ENCODE measurements around the gene BEST1.

DNA sequence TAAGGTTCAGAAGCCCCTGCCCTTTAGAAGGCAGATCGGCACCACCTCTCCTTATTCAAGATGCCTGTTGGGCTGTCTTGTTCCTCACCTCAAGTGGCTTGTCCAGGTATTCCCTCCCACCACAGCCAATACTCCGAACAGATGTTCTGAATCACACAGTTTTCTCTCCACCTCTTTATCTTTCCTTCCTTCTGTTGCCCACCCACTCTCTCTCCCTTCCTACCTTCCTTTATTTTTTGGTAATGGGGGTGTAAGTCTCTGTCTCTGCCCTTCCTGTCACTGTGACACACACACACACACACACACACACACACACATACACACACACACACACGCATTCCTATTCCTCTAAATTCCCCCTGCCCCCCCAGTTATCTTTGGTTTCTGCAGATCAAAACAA is 8.4 kb downstream of the BEST1 start:
- TF ChIP-seq POLR2A (IDR thresholded peaks at IDR 0.05; ENCODE audit: extremely low read depth, insufficient read length), result no peak
- TF ChIP-seq, protein P1, sequence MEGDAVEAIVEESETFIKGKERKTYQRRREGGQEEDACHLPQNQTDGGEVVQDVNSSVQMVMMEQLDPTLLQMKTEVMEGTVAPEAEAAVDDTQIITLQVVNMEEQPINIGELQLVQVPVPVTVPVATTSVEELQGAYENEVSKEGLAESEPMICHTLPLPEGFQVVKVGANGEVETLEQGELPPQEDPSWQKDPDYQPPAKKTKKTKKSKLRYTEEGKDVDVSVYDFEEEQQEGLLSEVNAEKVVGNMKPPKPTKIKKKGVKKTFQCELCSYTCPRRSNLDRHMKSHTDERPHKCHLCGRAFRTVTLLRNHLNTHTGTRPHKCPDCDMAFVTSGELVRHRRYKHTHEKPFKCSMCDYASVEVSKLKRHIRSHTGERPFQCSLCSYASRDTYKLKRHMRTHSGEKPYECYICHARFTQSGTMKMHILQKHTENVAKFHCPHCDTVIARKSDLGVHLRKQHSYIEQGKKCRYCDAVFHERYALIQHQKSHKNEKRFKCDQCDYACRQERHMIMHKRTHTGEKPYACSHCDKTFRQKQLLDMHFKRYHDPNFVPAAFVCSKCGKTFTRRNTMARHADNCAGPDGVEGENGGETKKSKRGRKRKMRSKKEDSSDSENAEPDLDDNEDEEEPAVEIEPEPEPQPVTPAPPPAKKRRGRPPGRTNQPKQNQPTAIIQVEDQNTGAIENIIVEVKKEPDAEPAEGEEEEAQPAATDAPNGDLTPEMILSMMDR (IDR thresholded peaks at IDR 0.05; ENCODE audit: low read depth, low read length), result no peak
- TF ChIP-seq, protein P2, sequence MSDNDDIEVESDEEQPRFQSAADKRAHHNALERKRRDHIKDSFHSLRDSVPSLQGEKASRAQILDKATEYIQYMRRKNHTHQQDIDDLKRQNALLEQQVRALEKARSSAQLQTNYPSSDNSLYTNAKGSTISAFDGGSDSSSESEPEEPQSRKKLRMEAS (IDR thresholded peaks at IDR 0.05; ENCODE audit: low read depth, low read length), result no peak

Measured in NB4 (cell line).